Measurements from ENCODE around the gene SLC9A4.

Gene SLC9A4

GRCh38 chr2:102575888-102576287, 102.9 kb downstream of the SLC9A4 start:
- CTCF ChIA-PET: interaction anchor here (0.6 kb wide), 1 partner anchor 335 kb away, joined by 3 read pairs; no protein-coding TSS in a partner anchor
- DNase-seq (ENCODE audit: extremely low spot score): no peak
- TF ChIP-seq HDGF (IDR thresholded peaks at IDR 0.05; ENCODE audit: borderline replicate concordance) (no peak), BHLHE40 (IDR thresholded peaks at IDR 0.05; ENCODE audit: borderline replicate concordance) (no peak), ZNF384 (IDR thresholded peaks at IDR 0.05) (no peak), SP1 (IDR thresholded peaks at IDR 0.05) (no peak), NFRKB (IDR thresholded peaks at IDR 0.05) (no peak)
- POLR2A ChIA-PET: no interaction called here

GRCh38 chr2:102578376-102578775, 105.3 kb downstream of the SLC9A4 start:
- POLR2A ChIA-PET: no interaction called here
- TF ChIP-seq ARNT (IDR thresholded peaks at IDR 0.05) (no peak), ELF4 (IDR thresholded peaks at IDR 0.05) (no peak), NFRKB (IDR thresholded peaks at IDR 0.05) (no peak), L3MBTL2 (conservative IDR thresholded peaks at IDR 0.05) (no peak), FOXM1 (IDR thresholded peaks at IDR 0.05; ENCODE audit: borderline replicate concordance) (no peak), SP1 (IDR thresholded peaks at IDR 0.05) (no peak), CTBP1 (IDR thresholded peaks at IDR 0.05; ENCODE audit: borderline replicate concordance) (no peak), FOXK2 (IDR thresholded peaks at IDR 0.05) (no peak)
- DNase-seq (ENCODE audit: extremely low spot score): no peak
- CTCF ChIA-PET: no interaction called here

- POLR2A ChIA-PET: no interaction called here
These were observed 108.9 kb downstream of the SLC9A4 start for GRCh38 chr2:102581911-102582310.

GRCh38 chr2:102582845-102583244, 109.8 kb downstream of the SLC9A4 start:
- TF ChIP-seq SUZ12 (IDR thresholded peaks at IDR 0.05) (no peak), ELF4 (IDR thresholded peaks at IDR 0.05) (no peak)
- DNase-seq (ENCODE audit: extremely low spot score): no peak
- CTCF ChIA-PET: no interaction called here
- POLR2A ChIA-PET: no interaction called here

More at GRCh38 chr2:102581911-102582310, 108.9 kb downstream of the SLC9A4 start:
- CTCF ChIA-PET: no interaction called here
- DNase-seq (ENCODE audit: extremely low spot score): no peak
- TF ChIP-seq SUZ12 (IDR thresholded peaks at IDR 0.05): no peak
- TF ChIP-seq FOXM1 (IDR thresholded peaks at IDR 0.05; ENCODE audit: borderline replicate concordance): no peak
- no peak for TF ChIP-seq L3MBTL2 (conservative IDR thresholded peaks at IDR 0.05)
- TF ChIP-seq FOXK2 (IDR thresholded peaks at IDR 0.05): no peak
- TF ChIP-seq NFRKB (IDR thresholded peaks at IDR 0.05): no peak
- TF ChIP-seq ELF4 (IDR thresholded peaks at IDR 0.05): no peak

Measured in HEK293T (cell line).